ENCODE results near the gene SCYL3.

DNA sequence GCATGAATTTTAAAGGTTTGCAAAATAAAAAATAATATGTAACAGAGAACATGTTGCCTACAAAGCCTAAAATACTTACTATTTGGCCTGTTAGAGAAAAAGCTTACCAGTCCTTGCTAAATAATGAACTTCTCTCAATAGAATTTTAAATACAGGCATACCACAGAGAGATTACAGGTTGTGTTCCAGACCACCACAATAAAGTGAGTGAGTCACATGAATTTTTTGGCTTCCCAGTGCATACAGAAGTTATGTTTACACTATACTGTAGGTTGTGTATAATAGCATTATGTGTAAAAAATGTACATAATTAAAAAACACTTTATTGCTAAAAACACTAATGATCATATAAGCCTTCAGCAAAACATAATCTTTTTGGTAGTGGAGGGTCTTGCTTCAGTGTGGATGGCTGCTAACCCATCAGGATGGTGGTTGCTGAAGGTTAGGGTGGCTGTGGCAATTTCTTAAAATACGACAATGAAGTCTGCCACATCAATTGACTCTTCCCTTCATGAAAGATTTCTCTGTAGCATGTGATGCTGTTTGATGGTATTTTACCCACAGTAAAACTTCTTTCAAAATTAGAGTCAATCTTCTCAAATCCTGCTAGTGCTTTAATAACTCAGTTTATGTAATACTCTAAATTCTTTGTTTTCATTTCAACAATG is 48.6 kb downstream of the SCYL3 start:
- TF ChIP-seq, protein P1, sequence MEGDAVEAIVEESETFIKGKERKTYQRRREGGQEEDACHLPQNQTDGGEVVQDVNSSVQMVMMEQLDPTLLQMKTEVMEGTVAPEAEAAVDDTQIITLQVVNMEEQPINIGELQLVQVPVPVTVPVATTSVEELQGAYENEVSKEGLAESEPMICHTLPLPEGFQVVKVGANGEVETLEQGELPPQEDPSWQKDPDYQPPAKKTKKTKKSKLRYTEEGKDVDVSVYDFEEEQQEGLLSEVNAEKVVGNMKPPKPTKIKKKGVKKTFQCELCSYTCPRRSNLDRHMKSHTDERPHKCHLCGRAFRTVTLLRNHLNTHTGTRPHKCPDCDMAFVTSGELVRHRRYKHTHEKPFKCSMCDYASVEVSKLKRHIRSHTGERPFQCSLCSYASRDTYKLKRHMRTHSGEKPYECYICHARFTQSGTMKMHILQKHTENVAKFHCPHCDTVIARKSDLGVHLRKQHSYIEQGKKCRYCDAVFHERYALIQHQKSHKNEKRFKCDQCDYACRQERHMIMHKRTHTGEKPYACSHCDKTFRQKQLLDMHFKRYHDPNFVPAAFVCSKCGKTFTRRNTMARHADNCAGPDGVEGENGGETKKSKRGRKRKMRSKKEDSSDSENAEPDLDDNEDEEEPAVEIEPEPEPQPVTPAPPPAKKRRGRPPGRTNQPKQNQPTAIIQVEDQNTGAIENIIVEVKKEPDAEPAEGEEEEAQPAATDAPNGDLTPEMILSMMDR (IDR thresholded peaks at IDR 0.05) = no peak
- no peak for TF ChIP-seq POLR2A (IDR thresholded peaks at IDR 0.05)
